ENCODE measurements around the gene LHFPL3.

- TF ChIP-seq POLR2A (IDR thresholded peaks at IDR 0.05) (no peak), CTCF (IDR thresholded peaks at IDR 0.05 in 4 of 5, conservative IDR thresholded peaks at IDR 0.05 in 1 of 5) (no peak)
These were observed 312.1 kb downstream of the LHFPL3 start for GRCh38 chr7:104640506-104640905.
